ENCODE results near the gene NSF.

GRCh38 chr17:46758614-46759013 is 168.1 kb downstream of the NSF start:
- TF ChIP-seq, protein P1, sequence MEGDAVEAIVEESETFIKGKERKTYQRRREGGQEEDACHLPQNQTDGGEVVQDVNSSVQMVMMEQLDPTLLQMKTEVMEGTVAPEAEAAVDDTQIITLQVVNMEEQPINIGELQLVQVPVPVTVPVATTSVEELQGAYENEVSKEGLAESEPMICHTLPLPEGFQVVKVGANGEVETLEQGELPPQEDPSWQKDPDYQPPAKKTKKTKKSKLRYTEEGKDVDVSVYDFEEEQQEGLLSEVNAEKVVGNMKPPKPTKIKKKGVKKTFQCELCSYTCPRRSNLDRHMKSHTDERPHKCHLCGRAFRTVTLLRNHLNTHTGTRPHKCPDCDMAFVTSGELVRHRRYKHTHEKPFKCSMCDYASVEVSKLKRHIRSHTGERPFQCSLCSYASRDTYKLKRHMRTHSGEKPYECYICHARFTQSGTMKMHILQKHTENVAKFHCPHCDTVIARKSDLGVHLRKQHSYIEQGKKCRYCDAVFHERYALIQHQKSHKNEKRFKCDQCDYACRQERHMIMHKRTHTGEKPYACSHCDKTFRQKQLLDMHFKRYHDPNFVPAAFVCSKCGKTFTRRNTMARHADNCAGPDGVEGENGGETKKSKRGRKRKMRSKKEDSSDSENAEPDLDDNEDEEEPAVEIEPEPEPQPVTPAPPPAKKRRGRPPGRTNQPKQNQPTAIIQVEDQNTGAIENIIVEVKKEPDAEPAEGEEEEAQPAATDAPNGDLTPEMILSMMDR (IDR thresholded peaks at IDR 0.05), result no peak
- TF ChIP-seq USF2 (IDR thresholded peaks at IDR 0.05) (no peak), MAX (IDR thresholded peaks at IDR 0.05) (0 out of 2 replicates have a peak, but pooled peaks have one; percentile 16), POLR2A (IDR thresholded peaks at IDR 0.05; ENCODE audit: low read length) (no peak), FOSL2 (IDR thresholded peaks at IDR 0.05) (no peak), FOSL2 (CRISPR knock-in tag; IDR thresholded peaks at IDR 0.05) (peak; percentile 85), ESRRA (IDR thresholded peaks at IDR 0.05; ENCODE audit: borderline replicate concordance, low read length) (no peak), PHF8 (IDR thresholded peaks at IDR 0.05; ENCODE audit: borderline replicate concordance, low read depth) (no peak), ZC3H11A (IDR thresholded peaks at IDR 0.05) (no peak), CEBPB (IDR thresholded peaks at IDR 0.05) (peak; percentile 11 to 25; a peak in 1 of 4 replicates)
